Ovary (tissue), 9 donors: ENCODE data around the gene TMEM272. TPM values are rescaled to one million over a fixed set of nuclear protein-coding genes. Genes with fewer than 3 reads are reported as not detected.
A peak's percentile ranks its signal among the peaks of the same experiment; 100 is the strongest.

Source experiments
- DNase-seq, 5 donors: peaks; one replicate each; pipeline ENCODE4 v3.0.0-alpha.2; 2019 to 2020
- H3K27ac ChIP-seq, 2 donors: fragments of 200-600 bp; one replicate each; pipeline versions ENCODE4 v1.5.1 to v1.8.0; 2019 to 2022
- H3K27me3 ChIP-seq: fragments of 200-600 bp; one replicate; pipeline ENCODE4 v1.8.0; 2022
- H3K36me3 ChIP-seq: fragments of 200-600 bp; sonication (generic); one replicate; pipeline ENCODE4 v1.5.1; 2019
- H3K4me1 ChIP-seq: one replicate; pipeline ENCODE4 v1.8.1; 2013; ENCODE audit warnings: mild to moderate bottlenecking, moderate library complexity; ENCODE audit not compliant: insufficient read depth
- H3K4me3 ChIP-seq: fragments of 200-600 bp; sonication (generic); one replicate; pipeline ENCODE4 v1.5.1; 2017
- H3K9me3 ChIP-seq, 2 donors: fragments of 200-600 bp in 1 of 2; sonication (generic) in 1 of 2; one replicate each; pipeline versions ENCODE4 v1.5.1 to v1.8.1; 2013 to 2019; ENCODE audit warnings: mild to moderate bottlenecking in 1 of 2, moderate library complexity in 1 of 2
- EP300 ChIP-seq: sonication (generic); formaldehyde crosslinking; IDR thresholded peaks from one replicate; pipeline ENCODE4 v1.6.1; 2017; ENCODE audit warnings: antibody characterized with exemption
- POLR2A ChIP-seq: fragments of 450-650 bp; IDR thresholded peaks from one replicate; pipeline ENCODE4 v1.6.1; 2017; ENCODE audit warnings: antibody characterized with exemption, mild to moderate bottlenecking, moderate library complexity
- WGBS, 3 donors: extraction: QIAGEN DNeasy Blood & Tissue Kit in 1 of 3; methylation state at CpG; one replicate each; pipeline versions ENCODE4 v1.1.5 to v1.1.7; 2013 to 2017; 5-methylcytosine and 5-hydroxymethylcytosine counted together
- intact Hi-C, 4 donors: fragments of 100-400 bp; cut with DNase I; formaldehyde crosslinking; loops; one replicate each; pipeline versions ENCODE4 v1.11.0 to v1.15.1; 2022 to 2023
- polyA plus RNA-seq, 2 donors: library from polyadenylated mRNA; stranded (reverse); fragments of 200-250 nt in 1 of 2; fragments of 350-450 nt in 1 of 2; fragmentation: Illumina TruSeq in 1 of 2; extraction: RNeasy Lipid Tissue Mini Kit (QIAGEN cat#74804) in 1 of 2; gene quantifications; one replicate each; pipeline ENCODE4 v1.2.3, GENCODE V29; 2013 to 2014
- total RNA-seq, 7 donors: library from RNA; depleted of rRNA in 2 of 7; stranded (reverse); fragments of >200 nt in 2 of 7; fragmentation: NEBNext Ultra II Directional in 3 of 7; extraction: Animal tissue kit (Norgen Biotek cat#: 25700) in 3 of 7; gene quantifications; one replicate each; pipeline versions ENCODE4 v1.1.0 to v1.2.4, GENCODE V29; 2016 to 2023
- TF ChIP-seq, protein P1 (sequence below), 3 donors: fragments of 450-650 bp in 2 of 3; fragments of 200-600 bp in 1 of 3; IDR thresholded peaks; one replicate each; pipeline versions ENCODE4 v1.5.1 to v1.8.0; 2016 to 2022; ENCODE audit warnings: antibody characterized with exemption in 3 of 3, mild to moderate bottlenecking in 1 of 3
- donor health status: DM: no; HTN: no; CAD: no; lungs with moderate emphysema.
- donor health status: DM: no; HTN: no; CAD: no.
- donor health status: Bipolar disorder and iron deficiency.
- donor health status: DM: yes; HTN: yes; CAD: no.
- donor health status: DM: no; HTN: no; CAD: no.
- donor health status: DM: yes; HTN: yes; CAD: no.

Gene TMEM272
- total and polyA plus RNA-seq, 9 donors: 0.05 to 0.28 (median 0.11) TPM; not detected in 2

GRCh38 chr13:51768378-51768921 is 76.5 kb downstream of the TMEM272 start:
- Histone ChIP-seq H3K4me3 (no peak overlapping the region), H3K27me3 (no peaks in the 10 kb centered on the region), H3K9me3 (no peaks in the 10 kb centered on the region), H3K4me1 (peaks cover 20% of the 10 kb centered on the region), H3K36me3 (no peaks in the 10 kb centered on the region), H3K27ac (peak overlapping the region in 1 of 2 donors; percentile 67)
- TF ChIP-seq EP300 (no peak), POLR2A (no peak)
- TF ChIP-seq, protein P1, sequence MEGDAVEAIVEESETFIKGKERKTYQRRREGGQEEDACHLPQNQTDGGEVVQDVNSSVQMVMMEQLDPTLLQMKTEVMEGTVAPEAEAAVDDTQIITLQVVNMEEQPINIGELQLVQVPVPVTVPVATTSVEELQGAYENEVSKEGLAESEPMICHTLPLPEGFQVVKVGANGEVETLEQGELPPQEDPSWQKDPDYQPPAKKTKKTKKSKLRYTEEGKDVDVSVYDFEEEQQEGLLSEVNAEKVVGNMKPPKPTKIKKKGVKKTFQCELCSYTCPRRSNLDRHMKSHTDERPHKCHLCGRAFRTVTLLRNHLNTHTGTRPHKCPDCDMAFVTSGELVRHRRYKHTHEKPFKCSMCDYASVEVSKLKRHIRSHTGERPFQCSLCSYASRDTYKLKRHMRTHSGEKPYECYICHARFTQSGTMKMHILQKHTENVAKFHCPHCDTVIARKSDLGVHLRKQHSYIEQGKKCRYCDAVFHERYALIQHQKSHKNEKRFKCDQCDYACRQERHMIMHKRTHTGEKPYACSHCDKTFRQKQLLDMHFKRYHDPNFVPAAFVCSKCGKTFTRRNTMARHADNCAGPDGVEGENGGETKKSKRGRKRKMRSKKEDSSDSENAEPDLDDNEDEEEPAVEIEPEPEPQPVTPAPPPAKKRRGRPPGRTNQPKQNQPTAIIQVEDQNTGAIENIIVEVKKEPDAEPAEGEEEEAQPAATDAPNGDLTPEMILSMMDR (IDR thresholded peaks at IDR 0.05): no peak
- 84 to 90% (median 88%) methylated on average over 15 of the region's 15 CpGs for WGBS, 3 donors
- intact Hi-C loops: no loop called here
- DNase-seq: no peak

DNA sequence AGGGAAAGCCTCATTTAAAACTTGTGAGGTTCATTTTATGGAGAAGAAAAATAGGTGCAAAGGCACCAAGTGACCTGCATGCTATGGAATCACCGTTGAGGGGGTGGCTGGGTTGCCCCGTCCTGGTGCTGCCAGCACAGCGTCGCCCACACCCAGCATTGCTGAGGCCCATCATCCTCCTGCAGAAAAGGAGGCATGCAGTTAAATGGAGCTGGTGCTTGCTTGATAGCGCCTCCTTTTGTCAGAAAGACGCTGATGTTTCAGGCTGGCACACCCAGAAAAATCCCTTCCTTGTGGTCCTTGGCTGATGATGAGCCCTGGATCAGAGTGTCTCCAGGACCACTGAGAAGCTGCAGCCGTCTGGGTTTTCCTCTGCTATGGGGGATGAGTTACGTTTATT is 77.9 kb downstream of the TMEM272 start:
- Histone ChIP-seq H3K4me1 (peaks cover 20% of the 10 kb centered on the region), H3K4me3 (no peak overlapping the region), H3K27ac (no peak overlapping the region), H3K9me3 (no peaks in the 10 kb centered on the region), H3K27me3 (no peaks in the 10 kb centered on the region), H3K36me3 (no peaks in the 10 kb centered on the region)
- intact Hi-C loops: no loop called here
- 88 to 95% (median 92%) methylated on average over 8 of the region's 8 CpGs for WGBS, 3 donors
- no peak for DNase-seq
- no peak for TF ChIP-seq EP300
- TF ChIP-seq, protein P1 (IDR thresholded peaks at IDR 0.05): no peak

GRCh38 chr13:51765142-51765515 is 79.8 kb downstream of the TMEM272 start:
- WGBS, 3 donors: 85 to 91% (median 89%) methylated on average over 4 of the region's 4 CpGs
- TF ChIP-seq EP300 (no peak), POLR2A (no peak)
- TF ChIP-seq, protein P1 (IDR thresholded peaks at IDR 0.05): no peak
- H3K27ac ChIP-seq: no peak overlapping the region
- no peaks in the 10 kb centered on the region for H3K36me3 ChIP-seq
- peaks cover 14% of the 10 kb centered on the region for H3K4me1 ChIP-seq
- no peak overlapping the region for H3K4me3 ChIP-seq
- H3K9me3 ChIP-seq: no peaks in the 10 kb centered on the region
- DNase-seq: no peak
- intact Hi-C loops: no loop called here
- no peaks in the 10 kb centered on the region for H3K27me3 ChIP-seq

DNA sequence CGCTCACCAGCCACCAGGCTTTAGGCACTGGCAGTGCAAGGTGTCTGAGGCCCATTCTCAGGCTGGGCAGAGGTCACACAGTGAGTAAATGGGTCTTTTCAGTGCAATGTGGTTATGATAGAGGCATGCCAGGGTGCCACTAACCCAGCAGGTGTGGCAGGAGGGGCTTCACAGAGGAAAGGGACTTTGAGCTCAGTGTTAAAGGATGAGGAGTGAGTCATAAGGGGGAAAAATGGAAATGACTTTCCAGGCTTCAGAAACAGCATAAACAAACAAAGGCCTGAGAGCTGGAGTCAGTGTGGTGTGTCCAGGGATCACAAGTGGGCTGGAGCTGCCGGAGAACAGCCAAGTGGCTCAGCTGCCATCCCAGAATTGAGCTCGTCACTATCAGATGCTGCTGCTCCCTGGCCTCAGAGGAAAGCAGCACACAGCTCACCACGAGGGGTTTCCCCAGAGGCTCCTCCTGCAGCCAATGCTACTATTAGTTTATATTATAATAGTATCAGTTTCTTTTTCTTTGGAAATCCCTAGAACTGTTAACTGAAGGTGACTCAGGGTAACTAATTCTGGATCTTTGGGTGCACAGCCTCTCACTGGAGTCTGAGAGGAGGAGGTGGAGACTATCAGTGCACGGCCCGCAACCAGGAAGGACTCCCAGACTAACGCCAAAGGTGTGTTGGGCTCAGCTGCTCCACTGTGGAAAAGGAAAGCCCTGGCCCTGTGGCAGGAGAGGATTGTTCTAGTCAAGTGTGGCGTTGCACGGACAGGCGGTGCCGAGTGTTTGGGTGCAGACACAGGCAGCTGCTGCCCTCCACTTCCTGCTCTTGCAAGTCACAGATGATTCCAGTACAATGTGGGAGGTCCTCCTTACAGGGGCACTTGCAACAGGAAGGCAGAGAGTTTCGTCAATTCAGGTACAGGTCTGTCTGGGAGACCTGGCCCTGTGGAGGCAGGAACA is 80.5 kb downstream of the TMEM272 start:
- no peak overlapping the region for H3K4me3 ChIP-seq
- H3K4me1 ChIP-seq: peaks cover 13% of the 10 kb centered on the region
- TF ChIP-seq EP300 (no peak), POLR2A (no peak)
- WGBS, 3 donors: 48 to 71% (median 68%) methylated on average over 12 of the region's 12 CpGs
- H3K27me3 ChIP-seq: no peaks in the 10 kb centered on the region
- peak in 1 of 5 donors; percentile 62 for DNase-seq
- no peaks in the 10 kb centered on the region for H3K36me3 ChIP-seq
- H3K27ac ChIP-seq: peak overlapping the region in 1 of 2 donors; percentile 11
- H3K9me3 ChIP-seq: no peaks in the 10 kb centered on the region
- intact Hi-C loops: no loop called here

- intact Hi-C loops: no loop called here
These were observed 81.5 kb downstream of the TMEM272 start for GRCh38 chr13:51763486-51763885.

More at GRCh38 chr13:51763486-51763885, 81.5 kb downstream of the TMEM272 start:
- no peak overlapping the region for H3K27ac ChIP-seq
- H3K9me3 ChIP-seq: no peaks in the 10 kb centered on the region
- TF ChIP-seq, protein P1 (IDR thresholded peaks at IDR 0.05): no peak
- TF ChIP-seq EP300: no peak
- TF ChIP-seq POLR2A: no peak
- 87 to 93% (median 91%) methylated on average over 2 of the region's 2 CpGs for WGBS, 3 donors
- no peaks in the 10 kb centered on the region for H3K36me3 ChIP-seq
- H3K27me3 ChIP-seq: no peaks in the 10 kb centered on the region
- DNase-seq: no peak
- H3K4me1 ChIP-seq: peaks cover 7% of the 10 kb centered on the region
- H3K4me3 ChIP-seq: no peak overlapping the region
